Prostate gland (tissue), 2 donors: ENCODE results near the gene DFFB.

Experiments
- POLR2A ChIP-seq: fragments of 450-650 bp; IDR thresholded peaks from one replicate; pipeline ENCODE4 v1.6.1; 2016; ENCODE audit warnings: antibody characterized with exemption, mild to moderate bottlenecking
- POLR2AphosphoS5 ChIP-seq: sonication (generic); formaldehyde crosslinking; IDR thresholded peaks from one replicate; pipeline ENCODE4 v1.6.1; 2017; ENCODE audit warnings: antibody characterized with exemption
- TF ChIP-seq, protein P1 (sequence below), 4 experiments: fragments of 200-600 bp in 2 of 4; fragments of 450-650 bp in 2 of 4; sonication (generic) in 2 of 4; IDR thresholded peaks; 1 replicate in 3 of 4; 2 replicates in 1 of 4; pipeline ENCODE4 v1.5.1; 2016 to 2019; ENCODE audit warnings: antibody characterized with exemption in 4 of 4, mild to moderate bottlenecking in 2 of 4, moderate library complexity in 2 of 4

DNA sequence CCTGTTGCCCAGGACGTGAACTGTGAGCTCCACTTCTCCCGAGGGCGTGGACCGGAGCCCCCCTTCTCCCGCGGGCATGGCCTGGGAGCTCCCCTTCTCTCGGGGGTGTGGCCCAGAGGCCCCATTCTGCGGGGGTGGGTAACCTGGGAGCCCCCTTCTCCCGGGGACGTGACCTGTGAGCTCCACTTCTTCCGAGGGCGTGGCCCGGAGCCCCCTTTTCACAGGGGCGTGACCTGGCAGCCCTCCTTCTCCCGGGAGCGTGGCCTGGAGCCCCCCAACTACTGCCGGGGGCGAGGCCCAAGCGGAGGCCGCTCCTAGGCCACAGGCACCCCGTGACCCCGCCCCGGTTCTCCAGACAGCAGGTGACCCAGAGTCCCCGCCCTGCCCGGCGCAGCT is 42.5 kb downstream of the DFFB start:
- TF ChIP-seq, protein P1, sequence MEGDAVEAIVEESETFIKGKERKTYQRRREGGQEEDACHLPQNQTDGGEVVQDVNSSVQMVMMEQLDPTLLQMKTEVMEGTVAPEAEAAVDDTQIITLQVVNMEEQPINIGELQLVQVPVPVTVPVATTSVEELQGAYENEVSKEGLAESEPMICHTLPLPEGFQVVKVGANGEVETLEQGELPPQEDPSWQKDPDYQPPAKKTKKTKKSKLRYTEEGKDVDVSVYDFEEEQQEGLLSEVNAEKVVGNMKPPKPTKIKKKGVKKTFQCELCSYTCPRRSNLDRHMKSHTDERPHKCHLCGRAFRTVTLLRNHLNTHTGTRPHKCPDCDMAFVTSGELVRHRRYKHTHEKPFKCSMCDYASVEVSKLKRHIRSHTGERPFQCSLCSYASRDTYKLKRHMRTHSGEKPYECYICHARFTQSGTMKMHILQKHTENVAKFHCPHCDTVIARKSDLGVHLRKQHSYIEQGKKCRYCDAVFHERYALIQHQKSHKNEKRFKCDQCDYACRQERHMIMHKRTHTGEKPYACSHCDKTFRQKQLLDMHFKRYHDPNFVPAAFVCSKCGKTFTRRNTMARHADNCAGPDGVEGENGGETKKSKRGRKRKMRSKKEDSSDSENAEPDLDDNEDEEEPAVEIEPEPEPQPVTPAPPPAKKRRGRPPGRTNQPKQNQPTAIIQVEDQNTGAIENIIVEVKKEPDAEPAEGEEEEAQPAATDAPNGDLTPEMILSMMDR (IDR thresholded peaks at IDR 0.05) = no peak
- TF ChIP-seq POLR2A (no peak), POLR2AphosphoS5 (no peak)
